ENCODE data around the gene DNAJB6. TPM values are rescaled to one million over a fixed set of nuclear protein-coding genes. Genes with fewer than 3 reads are reported as not detected.

DNAJB6 gene
- total RNA-seq, 4 donors from 2014 or later: 103 to 151 (median 139) TPM

GRCh38 chr7:157463245-157463644 is 126.4 kb downstream of the DNAJB6 start:
- no peaks in the 10 kb centered on the region for H3K9me3 ChIP-seq
- H3K36me3 ChIP-seq: no peaks in the 10 kb centered on the region
- no peak overlapping the region for H3K27ac ChIP-seq (replicated peaks in 1 of 4)
- TF ChIP-seq POLR2AphosphoS5 (IDR thresholded peaks at IDR 0.05) (no peak), EP300 (IDR thresholded peaks at IDR 0.05) (no peak), POLR2A (IDR thresholded peaks at IDR 0.05; ENCODE audit: low read depth) (no peak), CTCF (IDR thresholded peaks at IDR 0.05) (no peak)
- 78% methylated on average over 12 of the region's 12 CpGs for WGBS
- DNase-seq (ENCODE audit: extremely low spot score): no peak
- H3K4me1 ChIP-seq: peaks cover 0 to 16% (median 10%) of the 10 kb centered on the region in 4 donors
- no peak overlapping the region for H3K4me3 ChIP-seq
- peaks cover 0 to 49% (median 7%) of the 10 kb centered on the region in 4 donors for H3K27me3 ChIP-seq
- intact Hi-C loops (cut with DNase I): no loop called here

- Histone ChIP-seq H3K27ac (replicated peaks in 1 of 4) (no peak overlapping the region), H3K4me3 (no peak overlapping the region), H3K36me3 (no peaks in the 10 kb centered on the region), H3K9me3 (no peaks in the 10 kb centered on the region), H3K4me1 (peaks cover 0 to 16% (median 10%) of the 10 kb centered on the region in 4 donors), H3K27me3 (peaks cover 0 to 54% (median 7%) of the 10 kb centered on the region in 4 donors)
- no peak for DNase-seq (ENCODE audit: extremely low spot score)
- WGBS: 47% methylated on average over 10 of the region's 15 CpGs
- intact Hi-C loops (cut with DNase I): no loop called here
- TF ChIP-seq POLR2A (IDR thresholded peaks at IDR 0.05; ENCODE audit: low read depth): no peak
- TF ChIP-seq EP300 (IDR thresholded peaks at IDR 0.05): no peak
- no peak for TF ChIP-seq POLR2AphosphoS5 (IDR thresholded peaks at IDR 0.05)
- no peak for TF ChIP-seq CTCF (IDR thresholded peaks at IDR 0.05)
Observed at GRCh38 chr7:157464111-157464970, 127.5 kb downstream of the DNAJB6 start.

GRCh38 chr7:157464971-157465886 is 128.4 kb downstream of the DNAJB6 start:
- H3K4me3 ChIP-seq: peak overlapping the region; percentile 22 to 36 (median 26)
- peaks cover 0 to 62% (median 7%) of the 10 kb centered on the region in 4 donors for H3K27me3 ChIP-seq
- 41% methylated on average over 28 of the region's 30 CpGs for WGBS

More at GRCh38 chr7:157464971-157465886, 128.4 kb downstream of the DNAJB6 start:
- intact Hi-C loops (cut with DNase I): no loop called here
- DNase-seq (ENCODE audit: extremely low spot score): no peak
- no peaks in the 10 kb centered on the region for H3K36me3 ChIP-seq
- H3K27ac ChIP-seq (replicated peaks in 1 of 4): no peak overlapping the region
- H3K9me3 ChIP-seq: no peaks in the 10 kb centered on the region
- peaks cover 0 to 16% (median 10%) of the 10 kb centered on the region in 4 donors for H3K4me1 ChIP-seq
- TF ChIP-seq POLR2AphosphoS5 (IDR thresholded peaks at IDR 0.05) (no peak), EP300 (IDR thresholded peaks at IDR 0.05) (no peak), POLR2A (IDR thresholded peaks at IDR 0.05; ENCODE audit: low read depth) (no peak), CTCF (IDR thresholded peaks at IDR 0.05) (no peak)

Data from esophagus muscularis mucosa (tissue), 4 donors.